HepG2 (cell line): ENCODE data around the gene USF1. TPM values are rescaled to one million over a fixed set of nuclear protein-coding genes. Genes with fewer than 3 reads are reported as not detected.

Experiments
- GABPB1 ChIP-seq: IDR thresholded peaks from 2 replicates; pipeline ENCODE4 v1.6.1; 2016; ENCODE audit warnings: mild to moderate bottlenecking, missing genetic modification reagents, moderate library complexity, missing compliant biosample characterization
- MAF1 ChIP-seq: sonication (generic); formaldehyde crosslinking; IDR thresholded peaks from 2 replicates; pipeline ENCODE4 v1.5.0; 2020; ENCODE audit warnings: missing genetic modification reagents, borderline replicate concordance
- MLX ChIP-seq: IDR thresholded peaks from 2 replicates; pipeline ENCODE4 v1.6.1; 2016
- MXD4 ChIP-seq: IDR thresholded peaks from 2 replicates; pipeline ENCODE4 v1.6.1; 2016; ENCODE audit warnings: mild to moderate bottlenecking, missing biosample characterization, missing genetic modification reagents
- MXI1 ChIP-seq: IDR thresholded peaks from 3 replicates; pipeline ENCODE4 v1.6.1; 2012; ENCODE audit warnings: low read depth, low read length, inconsistent platforms, borderline replicate concordance
- SIX1 ChIP-seq: sonication (generic); formaldehyde crosslinking; IDR thresholded peaks from 2 replicates; pipeline ENCODE4 v1.4.0; 2020; ENCODE audit warnings: missing genetic modification reagents, borderline replicate concordance
- SMAD1 ChIP-seq: sonication (generic); formaldehyde crosslinking; IDR thresholded peaks from 2 replicates; pipeline ENCODE4 v1.4.0; 2020; ENCODE audit warnings: missing genetic modification reagents, low read depth, mild to moderate bottlenecking, borderline replicate concordance
- SMC3 ChIP-seq: IDR thresholded peaks from 2 replicates; pipeline ENCODE4 v1.6.1; 2011; ENCODE audit warnings: low read length, improper control_type of control experiment
- THAP8 ChIP-seq: sonication (generic); formaldehyde crosslinking; IDR thresholded peaks from 2 replicates; pipeline ENCODE4 v1.5.1; 2020; ENCODE audit warnings: missing genetic modification reagents, mild to moderate bottlenecking, borderline replicate concordance
- ZNF619 ChIP-seq: sonication (generic); formaldehyde crosslinking; IDR thresholded peaks from 2 replicates; pipeline ENCODE4 v1.4.0; 2020; ENCODE audit warnings: mild to moderate bottlenecking, missing genetic modification reagents
- ZNF646 ChIP-seq: sonication (generic); formaldehyde crosslinking; IDR thresholded peaks from 2 replicates; pipeline ENCODE4 v1.9.0; 2021; ENCODE audit warnings: mild to moderate bottlenecking, missing genetic modification reagents
- ZNF761 ChIP-seq: sonication (generic); formaldehyde crosslinking; conservative IDR thresholded peaks from 2 replicates; pipeline ENCODE4 v1.4.0; 2020; ENCODE audit warnings: mild to moderate bottlenecking, missing genetic modification reagents
- ZNF780A ChIP-seq: sonication (generic); formaldehyde crosslinking; IDR thresholded peaks from 2 replicates; pipeline ENCODE4 v1.8.0; 2022; ENCODE audit warnings: mild to moderate bottlenecking, missing genetic modification reagents, moderate library complexity
- ZNF790 ChIP-seq: sonication (generic); formaldehyde crosslinking; IDR thresholded peaks from 2 replicates; pipeline ENCODE4 v1.8.0; 2022; ENCODE audit warnings: missing genetic modification reagents, mild to moderate bottlenecking, borderline replicate concordance
- polyA plus RNA-seq, 8 experiments: library from polyadenylated mRNA; depleted of rRNA in 3 of 8; stranded (reverse) in 7 of 8; unstranded in 1 of 8; fragments of >200 nt; fragmentation: Illumina TruSeq in 4 of 8; extraction: Trizol in 4 of 8; gene quantifications; 2 replicates each; pipeline versions ENCODE4 v1.2.1 to v1.2.3, GENCODE V29; 2011 to 2016; ENCODE audit warnings: low read depth in 4 of 8, missing spikeins in 1 of 8, mixed read lengths in 1 of 8; ENCODE audit not compliant: insufficient read depth in 1 of 8
- total RNA-seq, 5 experiments: library from RNA; depleted of rRNA; stranded (reverse); fragments of >200 nt; fragmentation: Illumina TruSeq; extraction: Trizol; gene quantifications; 2 replicates each; pipeline ENCODE4 v1.2.3, GENCODE V29; 2016; ENCODE audit warnings: low read depth in 1 of 5
- TF ChIP-seq, protein P1 (sequence below): sonication (generic); formaldehyde crosslinking; IDR thresholded peaks from 2 replicates; pipeline ENCODE4 v1.4.0; 2020; ENCODE audit warnings: missing genetic modification reagents, mild to moderate bottlenecking, borderline replicate concordance
- TF ChIP-seq, protein P2 (sequence below): sonication (generic); formaldehyde crosslinking; IDR thresholded peaks from 2 replicates; pipeline ENCODE4 v1.9.0; 2022; ENCODE audit warnings: missing genetic modification reagents, mild to moderate bottlenecking, borderline replicate concordance

USF1 gene
- total and polyA plus RNA-seq, 2 of the 13 experiments (the other 11 are each of a cell fraction or from before 2014, with no cell fraction given): 26.9 to 39.4 TPM

- TF ChIP-seq ZNF646: no peak
- TF ChIP-seq, protein P1, sequence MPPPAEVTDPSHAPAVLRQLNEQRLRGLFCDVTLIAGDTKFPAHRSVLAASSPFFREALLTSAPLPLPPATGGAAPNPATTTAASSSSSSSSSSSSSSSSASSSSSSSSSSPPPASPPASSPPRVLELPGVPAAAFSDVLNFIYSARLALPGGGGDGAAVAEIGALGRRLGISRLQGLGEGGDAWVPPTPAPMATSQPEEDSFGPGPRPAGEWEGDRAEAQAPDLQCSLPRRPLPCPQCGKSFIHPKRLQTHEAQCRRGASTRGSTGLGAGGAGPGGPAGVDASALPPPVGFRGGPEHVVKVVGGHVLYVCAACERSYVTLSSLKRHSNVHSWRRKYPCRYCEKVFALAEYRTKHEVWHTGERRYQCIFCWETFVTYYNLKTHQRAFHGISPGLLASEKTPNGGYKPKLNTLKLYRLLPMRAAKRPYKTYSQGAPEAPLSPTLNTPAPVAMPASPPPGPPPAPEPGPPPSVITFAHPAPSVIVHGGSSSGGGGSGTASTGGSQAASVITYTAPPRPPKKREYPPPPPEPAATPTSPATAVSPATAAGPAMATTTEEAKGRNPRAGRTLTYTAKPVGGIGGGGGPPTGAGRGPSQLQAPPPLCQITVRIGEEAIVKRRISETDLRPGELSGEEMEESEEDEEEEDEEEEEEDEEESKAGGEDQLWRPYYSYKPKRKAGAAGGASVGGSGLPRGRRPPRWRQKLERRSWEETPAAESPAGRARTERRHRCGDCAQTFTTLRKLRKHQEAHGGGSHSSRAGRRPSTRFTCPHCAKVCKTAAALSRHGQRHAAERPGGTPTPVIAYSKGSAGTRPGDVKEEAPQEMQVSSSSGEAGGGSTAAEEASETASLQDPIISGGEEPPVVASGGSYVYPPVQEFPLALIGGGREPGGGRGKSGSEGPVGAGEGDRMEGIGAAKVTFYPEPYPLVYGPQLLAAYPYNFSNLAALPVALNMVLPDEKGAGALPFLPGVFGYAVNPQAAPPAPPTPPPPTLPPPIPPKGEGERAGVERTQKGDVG (CRISPR knock-in tag): peak; percentile 64; the same call in 1 of the 2 replicates
- no peak; the same call in 1 of the 2 replicates for TF ChIP-seq ZNF780A (CRISPR knock-in tag)
- no peak for TF ChIP-seq SMAD1 (CRISPR knock-in tag)
- no peak for TF ChIP-seq MXD4 (CRISPR knock-in tag)
- TF ChIP-seq MAF1 (CRISPR knock-in tag): peak; percentile 69; the same call in 1 of the 2 replicates
- TF ChIP-seq ZNF619 (CRISPR knock-in tag): no peak; the same call in 1 of the 2 replicates
- TF ChIP-seq MLX (CRISPR knock-in tag): no peak; the same call in 1 of the 2 replicates
- TF ChIP-seq ZNF761: peak; percentile 31; the same call in 1 of the 2 replicates
- TF ChIP-seq THAP8 (CRISPR knock-in tag): 0 out of 2 replicates have a peak, but pooled peaks have one; percentile 53
- TF ChIP-seq MXI1: no peak
- TF ChIP-seq ZNF790 (CRISPR knock-in tag): no peak
- TF ChIP-seq, protein P2, sequence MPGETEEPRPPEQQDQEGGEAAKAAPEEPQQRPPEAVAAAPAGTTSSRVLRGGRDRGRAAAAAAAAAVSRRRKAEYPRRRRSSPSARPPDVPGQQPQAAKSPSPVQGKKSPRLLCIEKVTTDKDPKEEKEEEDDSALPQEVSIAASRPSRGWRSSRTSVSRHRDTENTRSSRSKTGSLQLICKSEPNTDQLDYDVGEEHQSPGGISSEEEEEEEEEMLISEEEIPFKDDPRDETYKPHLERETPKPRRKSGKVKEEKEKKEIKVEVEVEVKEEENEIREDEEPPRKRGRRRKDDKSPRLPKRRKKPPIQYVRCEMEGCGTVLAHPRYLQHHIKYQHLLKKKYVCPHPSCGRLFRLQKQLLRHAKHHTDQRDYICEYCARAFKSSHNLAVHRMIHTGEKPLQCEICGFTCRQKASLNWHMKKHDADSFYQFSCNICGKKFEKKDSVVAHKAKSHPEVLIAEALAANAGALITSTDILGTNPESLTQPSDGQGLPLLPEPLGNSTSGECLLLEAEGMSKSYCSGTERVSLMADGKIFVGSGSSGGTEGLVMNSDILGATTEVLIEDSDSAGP (CRISPR knock-in tag): peak; percentile 63; the same call in 1 of the 2 replicates
- TF ChIP-seq GABPB1 (CRISPR knock-in tag): peak; percentile 27; the same call in 1 of the 2 replicates
- TF ChIP-seq SIX1 (CRISPR knock-in tag): no peak
- no peak for TF ChIP-seq SMC3
Observed at GRCh38 chr1:161020509-161021164, 25.1 kb downstream of the USF1 start, which contains the start of gene F11R (continued).
